ENCODE results near the gene FAM177B. TPM values are rescaled to one million over a fixed set of nuclear protein-coding genes. Genes with fewer than 3 reads are reported as not detected.

The FAM177B gene
- total RNA-seq, 3 donors from 2014 or later = 4.1 to 11.6 (median 9.7) TPM

GRCh38 chr1:222784371-222784770, 47.4 kb downstream of the FAM177B start:
- no peaks in the 10 kb centered on the region for H3K9me3 ChIP-seq
- no peak for TF ChIP-seq CTCF (IDR thresholded peaks at IDR 0.05)
- no peaks in the 10 kb centered on the region for H3K36me3 ChIP-seq (ENCODE audit: low read depth)
- no peak for DNase-seq
- no peak overlapping the region for H3K4me3 ChIP-seq
- no peaks in the 10 kb centered on the region for H3K4me1 ChIP-seq (ENCODE audit: low read depth)
- ATAC-seq = no peak
- intact Hi-C loops (cut with DNase I, micrococcal nuclease) = no loop called here

GRCh38 chr1:222784916-222785315, 47.9 kb downstream of the FAM177B start:
- intact Hi-C loops (cut with DNase I, micrococcal nuclease) = no loop called here
- H3K4me3 ChIP-seq = no peak overlapping the region

GRCh38 chr1:222785529-222785928, 48.5 kb downstream of the FAM177B start:
- DNase-seq (no peak), ATAC-seq (no peak)
- TF ChIP-seq CTCF (IDR thresholded peaks at IDR 0.05) = no peak
- H3K36me3 ChIP-seq (ENCODE audit: low read depth) = no peaks in the 10 kb centered on the region
- no peaks in the 10 kb centered on the region for H3K4me1 ChIP-seq (ENCODE audit: low read depth)
- intact Hi-C loops (cut with DNase I, micrococcal nuclease) = no loop called here
- H3K9me3 ChIP-seq = no peaks in the 10 kb centered on the region
- no peak overlapping the region for H3K4me3 ChIP-seq

More at GRCh38 chr1:222784916-222785315, 47.9 kb downstream of the FAM177B start:
- ATAC-seq (no peak), DNase-seq (no peak)
- TF ChIP-seq CTCF (IDR thresholded peaks at IDR 0.05) = no peak
- Histone ChIP-seq H3K36me3 (ENCODE audit: low read depth) (no peaks in the 10 kb centered on the region), H3K9me3 (no peaks in the 10 kb centered on the region), H3K4me1 (ENCODE audit: low read depth) (no peaks in the 10 kb centered on the region)

GRCh38 chr1:222786121-222786520, 49.1 kb downstream of the FAM177B start:
- no peak for DNase-seq
- H3K9me3 ChIP-seq = no peaks in the 10 kb centered on the region
- intact Hi-C loops (cut with DNase I, micrococcal nuclease) = no loop called here
- ATAC-seq = no peak
- H3K4me1 ChIP-seq (ENCODE audit: low read depth) = no peaks in the 10 kb centered on the region
- no peak for TF ChIP-seq CTCF (IDR thresholded peaks at IDR 0.05)
- H3K4me3 ChIP-seq = no peak overlapping the region
- no peaks in the 10 kb centered on the region for H3K36me3 ChIP-seq (ENCODE audit: low read depth)

GRCh38 chr1:222787729-222788128, 50.7 kb downstream of the FAM177B start:
- Histone ChIP-seq H3K36me3 (ENCODE audit: low read depth) (no peaks in the 10 kb centered on the region), H3K4me3 (no peak overlapping the region), H3K9me3 (no peaks in the 10 kb centered on the region), H3K4me1 (ENCODE audit: low read depth) (no peaks in the 10 kb centered on the region)
- TF ChIP-seq CTCF (IDR thresholded peaks at IDR 0.05) = no peak
- ATAC-seq = no peak
- intact Hi-C loops (cut with DNase I, micrococcal nuclease) = no loop called here
- DNase-seq = no peak
